Spleen (tissue), 11 donors: Measurements from ENCODE around the gene SETMAR. TPM values are rescaled to one million over a fixed set of nuclear protein-coding genes. Genes with fewer than 3 reads are reported as not detected.

ENCODE experiments used
- DNase-seq: peaks from one replicate; pipeline ENCODE4 v3.0.0-alpha.2; 2020
- H3K27ac ChIP-seq, 8 donors: fragments of 200-600 bp; sonication (generic) in 7 of 8; 1 replicate in 4 of 8; 2 replicates in 4 of 8; pipeline versions ENCODE4 v1.5.0 to v1.8.0; 2016 to 2021; ENCODE audit warnings: inconsistent platforms in 4 of 8, mild to moderate bottlenecking in 4 of 8, moderate library complexity in 1 of 8
- H3K27me3 ChIP-seq, 7 donors: fragments of 200-600 bp; sonication (generic) in 6 of 7; replicated peaks in 1 of 7; 1 replicate in 4 of 7; 2 replicates in 3 of 7; pipeline versions ENCODE4 v1.5.0 to v1.8.0; 2016 to 2021; ENCODE audit warnings: inconsistent platforms in 3 of 7, mild to moderate bottlenecking in 1 of 7
- H3K36me3 ChIP-seq, 6 donors: fragments of 200-600 bp; sonication (generic) in 5 of 6; 1 replicate in 4 of 6; 2 replicates in 2 of 6; pipeline versions ENCODE4 v1.5.0 to v1.8.0; 2016 to 2021; ENCODE audit warnings: inconsistent platforms in 2 of 6
- H3K4me1 ChIP-seq, 6 donors: fragments of 200-600 bp; sonication (generic) in 5 of 6; 1 replicate in 3 of 6; 2 replicates in 3 of 6; pipeline versions ENCODE4 v1.5.0 to v1.8.0; 2016 to 2021; ENCODE audit warnings: inconsistent platforms in 3 of 6
- H3K4me3 ChIP-seq, 8 donors: fragments of 200-600 bp; sonication (generic) in 7 of 8; 1 replicate in 4 of 8; 2 replicates in 4 of 8; pipeline versions ENCODE4 v1.5.0 to v1.8.0; 2016 to 2021; ENCODE audit warnings: inconsistent platforms in 4 of 8, mild to moderate bottlenecking in 4 of 8, moderate library complexity in 2 of 8
- H3K9me3 ChIP-seq, 8 donors: fragments of 200-600 bp; sonication (generic) in 7 of 8; 1 replicate in 4 of 8; 2 replicates in 4 of 8; pipeline versions ENCODE4 v1.5.0 to v1.8.0; 2016 to 2021; ENCODE audit warnings: inconsistent platforms in 4 of 8
- CTCF ChIP-seq, 11 experiments: fragments of 200-600 bp in 7 of 11; fragments of 450-650 bp in 4 of 11; sonication (generic) in 4 of 11; IDR thresholded peaks in 8 of 11; conservative IDR thresholded peaks in 3 of 11; 1 replicate in 7 of 11; 2 replicates in 4 of 11; pipeline versions ENCODE4 v1.4.0 to v1.8.0; 2016 to 2021; ENCODE audit warnings: antibody characterized with exemption in 11 of 11, inconsistent platforms in 4 of 11, mild to moderate bottlenecking in 1 of 11
- POLR2A ChIP-seq, 3 donors: fragments of 450-650 bp; IDR thresholded peaks; one replicate each; pipeline ENCODE4 v1.5.1; 2017; ENCODE audit warnings: antibody characterized with exemption in 3 of 3, mild to moderate bottlenecking in 1 of 3
- POLR2AphosphoS5 ChIP-seq, 3 donors: sonication (generic); formaldehyde crosslinking; IDR thresholded peaks; one replicate each; pipeline ENCODE4 v1.5.1; 2017; ENCODE audit warnings: antibody characterized with exemption in 3 of 3
- WGBS, 5 donors: extraction: QIAGEN DNeasy Blood & Tissue Kit in 3 of 5; methylation state at CpG; one replicate each; pipeline versions ENCODE4 v1.1.5 to v1.1.7; 2013 to 2018; 5-methylcytosine and 5-hydroxymethylcytosine counted together
- intact Hi-C: fragments of 100-400 bp; cut with DNase I; formaldehyde crosslinking; loops from one replicate; pipeline ENCODE4 v1.15.0; 2023; ENCODE audit warnings: low total_unique reads
- polyA plus RNA-seq, 3 donors: library from polyadenylated mRNA; stranded (reverse); fragments of 200-250 nt; gene quantifications; one replicate each; pipeline ENCODE4 v1.2.1, GENCODE V29; 2013
- total RNA-seq, 7 donors: library from RNA; depleted of rRNA in 3 of 7; stranded (reverse); fragments of >200 nt in 3 of 7; fragmentation: NEBNext Ultra II Directional in 4 of 7; extraction: Animal tissue kit (Norgen Biotek cat#: 25700) in 4 of 7; gene quantifications; one replicate each; pipeline versions ENCODE4 v1.1.0 to v1.2.1, GENCODE V29; 2016 to 2021
- donor health status: healthy with polysubstance abuse.
- donor health status: DM: no; HTN: no; CAD: no; lungs with moderate emphysema.
- donor health status: DM: no; HTN: no; CAD: no.
- donor health status: Bipolar disorder and iron deficiency.
- donor health status: healthy.
- donor health status: DM: no; HTN: no; CAD: no.
- donor health status: DM: yes; HTN: yes; CAD: no.

Gene SETMAR
- total and polyA plus RNA-seq, 10 donors: 7.8 to 17.8 (median 10.1) TPM

- DNase-seq: no peak
- intact Hi-C loops: no loop called here
- 12 to 22% (median 16%) methylated on average over 4 of the region's 4 CpGs for WGBS, 5 donors
- TF ChIP-seq CTCF (IDR thresholded peaks at IDR 0.05 in 8 of 11, conservative IDR thresholded peaks at IDR 0.05 in 3 of 11) (peak in 10 of 11 experiments; percentile 7 to 67 (median 51)), POLR2AphosphoS5 (IDR thresholded peaks at IDR 0.05) (no peak), POLR2A (IDR thresholded peaks at IDR 0.05) (no peak)
- Histone ChIP-seq H3K4me3 (no peak overlapping the region), H3K27ac (peak overlapping the region in 5 of 8 donors; percentile 17 to 41 (median 40)), H3K9me3 (peaks cover 0 to 3% (median 0%) of the 10 kb centered on the region in 8 donors), H3K27me3 (no peaks in the 10 kb centered on the region), H3K36me3 (no peaks in the 10 kb centered on the region), H3K4me1 (peaks cover 6 to 27% (median 17%) of the 10 kb centered on the region in 6 donors)
Measured at GRCh38 chr3:4271834-4272233, 31.3 kb upstream of the SETMAR start.

DNA sequence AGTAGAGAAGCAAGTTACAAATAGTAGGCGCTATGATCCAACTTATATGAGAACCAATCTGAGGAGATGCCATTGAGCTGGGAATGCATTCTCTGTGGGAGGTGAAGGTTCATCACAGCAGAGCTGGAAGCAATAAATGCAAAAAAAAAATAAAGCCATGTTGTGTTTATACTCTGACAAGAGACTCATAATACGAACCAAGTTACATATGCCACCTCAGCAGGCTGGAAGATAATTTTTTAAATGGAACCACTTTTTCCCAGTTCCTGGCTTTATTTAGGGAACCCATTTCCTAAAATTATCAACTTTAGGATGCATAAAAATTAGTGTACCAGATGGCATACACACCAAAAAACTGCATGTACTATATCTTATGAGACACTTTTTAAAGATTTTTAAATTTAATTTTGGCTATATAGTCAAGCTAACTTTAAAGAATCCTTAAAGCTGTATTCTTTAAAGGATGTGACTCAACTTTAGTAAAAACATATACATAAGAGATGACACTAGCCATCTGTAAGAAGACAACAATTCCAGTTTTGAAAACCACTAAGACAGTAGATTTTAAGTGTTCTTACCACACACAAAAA, 23.6 kb upstream of the SETMAR start:
- Histone ChIP-seq H3K9me3 (no peaks in the 10 kb centered on the region), H3K4me3 (no peak overlapping the region), H3K4me1 (no peaks in the 10 kb centered on the region), H3K27me3 (no peaks in the 10 kb centered on the region), H3K27ac (no peak overlapping the region), H3K36me3 (no peaks in the 10 kb centered on the region)
- no peak for DNase-seq
- intact Hi-C loops: no loop called here
- WGBS, 5 donors: 90 to 100% (median 95%) methylated on average over 2 of the region's 2 CpGs
- TF ChIP-seq POLR2A (IDR thresholded peaks at IDR 0.05) (no peak), POLR2AphosphoS5 (IDR thresholded peaks at IDR 0.05) (no peak), CTCF (IDR thresholded peaks at IDR 0.05 in 8 of 11, conservative IDR thresholded peaks at IDR 0.05 in 3 of 11) (no peak)

- DNase-seq: no peak
- H3K36me3 ChIP-seq: no peaks in the 10 kb centered on the region
- no peaks in the 10 kb centered on the region for H3K27me3 ChIP-seq
- intact Hi-C loops: no loop called here
- no peak for TF ChIP-seq POLR2A (IDR thresholded peaks at IDR 0.05)
- TF ChIP-seq CTCF (IDR thresholded peaks at IDR 0.05 in 8 of 11, conservative IDR thresholded peaks at IDR 0.05 in 3 of 11): no peak
- TF ChIP-seq POLR2AphosphoS5 (IDR thresholded peaks at IDR 0.05): no peak
- no peak overlapping the region for H3K4me3 ChIP-seq
- WGBS, 5 donors: 46 to 80% (median 49%) methylated on average over 2 of the region's 2 CpGs
- no peaks in the 10 kb centered on the region for H3K4me1 ChIP-seq
- H3K27ac ChIP-seq: no peak overlapping the region
- no peaks in the 10 kb centered on the region for H3K9me3 ChIP-seq
Measured at GRCh38 chr3:4281991-4282390, 21.2 kb upstream of the SETMAR start.

DNA sequence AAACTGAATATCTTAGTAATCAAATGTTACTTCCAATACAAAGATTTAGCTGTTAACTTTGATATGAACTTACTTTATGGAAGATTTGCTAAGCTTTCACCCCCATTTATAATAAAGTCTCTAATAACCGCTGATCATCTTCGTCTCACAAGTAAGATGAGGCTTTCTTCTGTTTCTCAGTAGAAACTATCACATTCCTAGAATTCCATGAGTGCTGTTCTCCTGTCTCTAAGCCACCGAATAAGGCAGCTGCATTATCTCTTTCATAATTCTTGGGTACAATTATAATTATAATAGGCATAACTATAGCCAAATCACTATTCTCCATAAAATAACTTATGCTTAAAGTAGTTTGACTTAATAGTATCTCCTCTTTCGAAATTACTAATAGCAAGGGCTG, 18.3 kb upstream of the SETMAR start:
- no peak overlapping the region for H3K27ac ChIP-seq
- no peak overlapping the region for H3K4me3 ChIP-seq
- H3K27me3 ChIP-seq: no peaks in the 10 kb centered on the region
- H3K36me3 ChIP-seq: no peaks in the 10 kb centered on the region
- no peak for DNase-seq
- intact Hi-C loops: no loop called here
- H3K4me1 ChIP-seq: no peaks in the 10 kb centered on the region
- no peaks in the 10 kb centered on the region for H3K9me3 ChIP-seq
- TF ChIP-seq POLR2A (IDR thresholded peaks at IDR 0.05) (no peak), POLR2AphosphoS5 (IDR thresholded peaks at IDR 0.05) (no peak), CTCF (IDR thresholded peaks at IDR 0.05 in 8 of 11, conservative IDR thresholded peaks at IDR 0.05 in 3 of 11) (no peak)
- WGBS, 5 donors: 70 to 77% (median 75%) methylated on average over 4 of the region's 4 CpGs
